Peyer's patch (tissue), 4 donors: Measurements from ENCODE around the gene GPM6B.

Experiments
- CTCF ChIP-seq, 6 experiments: fragments of 450-650 bp in 4 of 6; fragments of 200-600 bp in 2 of 6; sonication (generic) in 1 of 6; IDR thresholded peaks; one replicate each; pipeline ENCODE4 v1.5.1; 2017 to 2019; ENCODE audit warnings: antibody characterized with exemption in 6 of 6, mild to moderate bottlenecking in 3 of 6, moderate library complexity in 1 of 6
- POLR2A ChIP-seq, 2 donors: fragments of 450-650 bp; IDR thresholded peaks; one replicate each; pipeline ENCODE4 v1.5.1; 2017; ENCODE audit warnings: antibody characterized with exemption in 2 of 2, mild to moderate bottlenecking in 2 of 2, moderate library complexity in 2 of 2

GRCh38 chrX:13816643-13817627 is at the start of gene GPM6B:
- TF ChIP-seq CTCF (IDR thresholded peaks at IDR 0.05) (no peak), POLR2A (IDR thresholded peaks at IDR 0.05) (no peak)
